Subcutaneous adipose tissue (tissue), 4 donors: Measurements from ENCODE around the gene PITPNM3. TPM values are rescaled to one million over a fixed set of nuclear protein-coding genes. Genes with fewer than 3 reads are reported as not detected.

Experiments used
- CTCF ChIP-seq: fragments of 450-650 bp; IDR thresholded peaks from one replicate; pipeline ENCODE4 v1.5.1; 2016; ENCODE audit warnings: low read depth, mild to moderate bottlenecking, control low read depth, antibody characterized with exemption, moderate library complexity
- total RNA-seq, 4 donors: library from RNA; depleted of rRNA; stranded (reverse); fragments of >200 nt; gene quantifications; one replicate each; pipeline ENCODE4 v1.1.0, GENCODE V29; 2016

Gene PITPNM3
- total RNA-seq, 4 donors from 2014 or later: 0.34 to 1.9 (median 1.2) TPM

- no peak for TF ChIP-seq CTCF
Observed at GRCh38 chr17:6437956-6438355, 118.4 kb downstream of the PITPNM3 start.

- TF ChIP-seq CTCF: no peak
Observed at GRCh38 chr17:6437466-6437865, 118.9 kb downstream of the PITPNM3 start.

- TF ChIP-seq CTCF: no peak
Observed at GRCh38 chr17:6435968-6436367, 120.4 kb downstream of the PITPNM3 start.

DNA sequence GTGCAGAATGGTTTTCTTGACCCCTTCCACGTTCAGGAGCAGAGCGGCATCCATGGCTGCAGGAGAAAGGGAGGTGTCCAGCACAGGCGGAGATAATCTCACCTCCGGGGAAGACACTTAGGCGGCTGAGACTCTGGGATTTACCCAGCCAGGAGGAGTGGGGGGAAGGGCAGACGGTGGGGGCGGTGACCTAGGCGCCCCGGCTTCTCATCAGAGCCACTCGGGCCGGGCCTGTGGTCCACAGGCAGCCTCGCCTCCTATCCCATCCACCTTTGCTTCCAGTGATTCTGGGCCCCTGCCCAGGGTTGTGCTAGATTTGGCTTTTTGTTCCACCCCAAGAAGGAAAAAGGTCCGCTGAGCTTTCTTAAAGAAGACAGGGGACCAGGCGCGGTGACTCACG is 121.3 kb downstream of the PITPNM3 start, which contains the start of gene AIPL1:
AIPL1 (minus strand) TSS at position 71 of the 400 bp plus-strand sequence; CDS start at position 54, 17 bp downstream.
- TF ChIP-seq CTCF: no peak

DNA sequence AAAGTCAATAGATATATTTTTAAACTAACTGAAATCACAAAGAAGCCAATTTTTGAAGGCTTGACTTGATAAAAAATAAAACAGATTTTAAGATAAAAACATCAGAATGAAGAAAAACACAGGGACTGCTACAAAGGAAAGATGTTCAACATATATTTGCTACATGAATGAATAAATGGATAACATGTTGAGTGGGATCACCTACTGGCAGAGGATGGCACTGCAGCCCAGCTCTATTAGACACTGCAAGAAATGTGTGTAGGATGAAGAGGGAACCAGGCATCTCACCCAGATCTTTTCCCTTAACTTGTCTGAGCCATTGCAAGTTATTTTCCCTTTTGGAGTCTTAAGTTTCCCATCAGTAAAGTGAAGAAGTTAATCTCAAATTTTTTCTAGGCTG is 125.6 kb downstream of the PITPNM3 start:
- no peak for TF ChIP-seq CTCF

DNA sequence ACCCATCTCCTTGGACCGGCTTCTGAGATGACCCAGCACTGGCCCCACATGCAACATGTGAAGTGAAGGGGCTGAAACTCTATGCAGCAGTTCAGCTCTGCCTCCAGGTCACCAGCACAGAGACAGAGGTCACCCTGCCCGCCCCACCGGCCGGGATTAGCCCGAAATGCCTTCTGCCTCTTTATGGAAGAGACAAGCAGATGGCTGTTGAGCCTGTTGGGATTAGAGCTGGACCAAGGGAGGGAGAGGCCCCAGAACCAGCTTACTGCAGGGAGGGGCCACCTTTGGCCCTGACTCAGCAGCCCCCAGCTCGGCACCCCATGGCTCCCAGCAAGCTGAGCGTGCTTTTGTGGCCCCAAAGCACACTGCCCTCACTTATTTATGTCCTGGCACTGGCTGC is 127.1 kb downstream of the PITPNM3 start:
- TF ChIP-seq CTCF: no peak

DNA sequence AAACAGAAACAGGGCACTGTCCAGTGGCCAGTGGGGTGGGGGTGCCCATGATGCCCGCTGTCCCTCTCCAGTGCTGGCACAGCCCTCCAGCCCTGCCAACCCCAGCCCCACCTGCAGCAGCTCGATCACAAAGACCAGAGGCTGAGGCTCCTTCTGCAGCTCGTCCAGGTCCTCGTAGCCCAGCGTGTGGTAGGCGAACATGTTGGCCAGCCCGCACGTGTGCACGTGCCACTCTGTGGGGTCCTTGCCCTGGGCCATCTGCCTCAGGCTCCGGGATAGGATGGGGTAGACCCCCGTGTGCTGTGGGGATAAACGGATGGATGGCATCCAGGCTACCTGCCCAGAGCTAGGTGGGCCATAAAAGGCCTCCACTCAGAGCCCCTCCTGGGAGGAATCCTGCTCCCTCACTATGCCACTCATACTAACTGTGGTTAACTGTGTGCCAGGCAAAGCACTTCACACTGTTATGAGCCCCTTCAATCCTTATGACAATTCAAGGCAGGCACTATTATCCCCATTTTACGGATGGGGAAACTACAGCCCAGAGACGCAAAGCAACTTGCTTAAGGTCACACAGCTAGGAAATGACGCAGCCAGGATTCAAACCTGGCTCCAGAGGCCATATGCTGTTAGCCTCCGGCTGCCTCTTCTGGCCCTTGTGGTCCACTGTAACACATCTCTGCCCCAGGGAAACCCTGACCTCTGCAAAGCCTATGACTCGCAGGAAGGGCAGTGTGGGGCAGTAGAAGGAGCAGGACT is 128.0 kb downstream of the PITPNM3 start:
- TF ChIP-seq CTCF: no peak
